H9 (cell line): ENCODE measurements around the gene TRAF5. TPM values are rescaled to one million over a fixed set of nuclear protein-coding genes. Genes with fewer than 3 reads are reported as not detected.

Experiments
- DNase-seq: peaks from one replicate; pipeline ENCODE4 v3.0.0-alpha.2; 2017
- H2AFZ ChIP-seq: one replicate; pipeline ENCODE4 v1.6.1; 2013; ENCODE audit warnings: mild to moderate bottlenecking, low read length, control low read depth, moderate library complexity
- H2AK5ac ChIP-seq: 2 replicates; pipeline ENCODE4 v1.6.1; 2013; ENCODE audit warnings: low read length, control low read depth, mixed read lengths; ENCODE audit not compliant: insufficient read length
- H2BK120ac ChIP-seq: one replicate; pipeline ENCODE4 v1.6.1; 2013; ENCODE audit warnings: low read depth, mild to moderate bottlenecking, low read length, control low read depth, inconsistent platforms; ENCODE audit not compliant: poor library complexity, severe bottlenecking
- H2BK12ac ChIP-seq: 2 replicates; pipeline ENCODE4 v1.6.1; 2013; ENCODE audit warnings: low read length, control low read depth, mixed read lengths, low read depth; ENCODE audit not compliant: insufficient read length
- H2BK15ac ChIP-seq: 2 replicates; pipeline ENCODE4 v1.6.1; 2013; ENCODE audit warnings: low read depth, low read length, control low read depth
- H2BK20ac ChIP-seq: one replicate; pipeline ENCODE4 v1.6.1; 2013; ENCODE audit warnings: low read depth, mild to moderate bottlenecking, low read length, control low read depth, inconsistent platforms; ENCODE audit not compliant: poor library complexity, severe bottlenecking
- H2BK5ac ChIP-seq: 2 replicates; pipeline ENCODE4 v1.6.1; 2013; ENCODE audit warnings: low read length, control low read depth, mixed read lengths; ENCODE audit not compliant: insufficient read length
- H3K14ac ChIP-seq: 2 replicates; pipeline ENCODE4 v1.6.1; 2013; ENCODE audit warnings: low read length, control low read depth; ENCODE audit not compliant: insufficient read depth
- H3K18ac ChIP-seq: 2 replicates; pipeline ENCODE4 v1.6.1; 2013; ENCODE audit warnings: low read depth, mild to moderate bottlenecking, mixed read lengths, low read length, control low read depth; ENCODE audit not compliant: insufficient read length
- H3K23ac ChIP-seq: 2 replicates; pipeline ENCODE4 v1.6.1; 2013; ENCODE audit warnings: low read length, control low read depth, mixed read lengths, low read depth; ENCODE audit not compliant: insufficient read length
- H3K23me2 ChIP-seq: 2 replicates; pipeline ENCODE4 v1.6.1; 2013; ENCODE audit warnings: low read depth, mild to moderate bottlenecking, mixed read lengths, low read length, control low read depth; ENCODE audit not compliant: insufficient read length, poor library complexity, severe bottlenecking
- H3K27ac ChIP-seq: 2 replicates; pipeline ENCODE4 v1.5.1; 2013; ENCODE audit warnings: low read length, control low read depth, mixed read lengths, low read depth; ENCODE audit not compliant: insufficient read length
- H3K27me3 ChIP-seq: 2 replicates; pipeline ENCODE4 v1.6.1; 2013; ENCODE audit warnings: low read length, control low read depth, inconsistent platforms; ENCODE audit not compliant: insufficient read depth
- H3K4ac ChIP-seq: 2 replicates; pipeline ENCODE4 v1.6.1; 2013; ENCODE audit warnings: low read depth, mild to moderate bottlenecking, control low read depth, inconsistent platforms, low read length, moderate library complexity
- H3K4me1 ChIP-seq: 2 replicates; pipeline ENCODE4 v1.6.1; 2013; ENCODE audit warnings: low read length, control low read depth, inconsistent platforms; ENCODE audit not compliant: insufficient read depth
- H3K4me2 ChIP-seq: 2 replicates; pipeline ENCODE4 v1.6.1; 2013; ENCODE audit warnings: low read length, control low read depth, mixed read lengths; ENCODE audit not compliant: insufficient read length, insufficient read depth
- H3K56ac ChIP-seq: 2 replicates; pipeline ENCODE4 v1.6.1; 2013; ENCODE audit warnings: low read depth, mild to moderate bottlenecking, mixed read lengths, low read length, control low read depth; ENCODE audit not compliant: insufficient read length
- H3K79me1 ChIP-seq: 2 replicates; pipeline ENCODE4 v1.6.1; 2013; ENCODE audit warnings: low read depth, mild to moderate bottlenecking, moderate library complexity, low read length, control low read depth, inconsistent platforms; ENCODE audit not compliant: insufficient read depth, poor library complexity, severe bottlenecking
- H3K79me2 ChIP-seq: 2 replicates; pipeline ENCODE4 v1.6.1; 2013; ENCODE audit warnings: low read length, control low read depth, inconsistent platforms; ENCODE audit not compliant: insufficient read depth
- H3K9ac ChIP-seq: 2 replicates; pipeline ENCODE4 v1.6.1; 2013; ENCODE audit warnings: low read length, control low read depth, mixed read lengths; ENCODE audit not compliant: insufficient read length; ENCODE audit errors: extremely low read depth
- H3K9me3 ChIP-seq: one replicate; pipeline ENCODE4 v1.6.1; 2013; ENCODE audit warnings: low read depth, low read length, inconsistent platforms; ENCODE audit not compliant: control insufficient read depth
- H3T11ph ChIP-seq: one replicate; pipeline ENCODE4 v1.6.1; 2013; ENCODE audit warnings: mild to moderate bottlenecking, low read length, control low read depth, inconsistent platforms
- H4K20me1 ChIP-seq: one replicate; pipeline ENCODE4 v1.6.1; 2013; ENCODE audit not compliant: control insufficient read depth, insufficient read length, insufficient read depth
- H4K5ac ChIP-seq: 2 replicates; pipeline ENCODE4 v1.6.1; 2013; ENCODE audit warnings: low read depth, mild to moderate bottlenecking, mixed read lengths, low read length, control low read depth; ENCODE audit not compliant: insufficient read length
- H4K8ac ChIP-seq: replicated peaks from 2 replicates; pipeline ENCODE4 v1.6.1; 2013; ENCODE audit warnings: low read length, control low read depth, mixed read lengths, low read depth; ENCODE audit not compliant: insufficient read length
- H4K91ac ChIP-seq: 2 replicates; pipeline ENCODE4 v1.6.1; 2013; ENCODE audit warnings: low read depth, mild to moderate bottlenecking, moderate library complexity, mixed read lengths, low read length, control low read depth; ENCODE audit not compliant: insufficient read length
- H3K27ac Mint-ChIP-seq, 3 experiments: 2 replicates in 2 of 3; 3 replicates in 1 of 3; pipeline ENCODE4 v1.8.0; 2020 to 2021; ENCODE audit warnings: mixed read lengths in 3 of 3, mild to moderate bottlenecking in 1 of 3, moderate library complexity in 1 of 3
- H3K27me3 Mint-ChIP-seq: 2 replicates; pipeline ENCODE4 v1.8.0; 2021; ENCODE audit warnings: low read depth, mild to moderate bottlenecking, moderate library complexity, mixed read lengths
- H3K36me3 Mint-ChIP-seq, 3 experiments: 2 replicates in 2 of 3; 3 replicates in 1 of 3; pipeline ENCODE4 v1.8.0; 2020 to 2021; ENCODE audit warnings: low read depth in 3 of 3, mixed read lengths in 3 of 3; ENCODE audit not compliant: insufficient read depth in 1 of 3
- H3K4me1 Mint-ChIP-seq, 2 experiments: 2 replicates each; pipeline ENCODE4 v1.8.0; 2020; ENCODE audit warnings: mixed read lengths in 2 of 2
- H3K4me3 Mint-ChIP-seq, 2 experiments: 2 replicates in 1 of 2; 3 replicates in 1 of 2; pipeline ENCODE4 v1.8.0; 2020 to 2021; ENCODE audit warnings: mild to moderate bottlenecking in 2 of 2, mixed read lengths in 2 of 2, moderate library complexity in 1 of 2
- H3K9me3 Mint-ChIP-seq, 2 experiments: 2 replicates in 1 of 2; 3 replicates in 1 of 2; pipeline ENCODE4 v1.8.0; 2020; ENCODE audit warnings: mild to moderate bottlenecking in 2 of 2, mixed read lengths in 2 of 2, moderate library complexity in 1 of 2
- CTCF ChIP-seq: fragments of 200-600 bp; sonication (generic); conservative IDR thresholded peaks from 3 replicates; pipeline ENCODE4 v1.8.0; 2021; ENCODE audit warnings: antibody characterized with exemption, mild to moderate bottlenecking
- WGBS: extraction: QIAGEN DNeasy Blood & Tissue Kit; methylation state at CpG from one replicate; pipeline ENCODE4 v1.1.7; 2013; ENCODE audit warnings: missing lambda C conversion rate, low lambda C conversion rate, mixed read lengths; ENCODE audit not compliant: insufficient read length; ENCODE audit errors: extremely low coverage; 5-methylcytosine and 5-hydroxymethylcytosine counted together
- total RNA-seq: library from RNA; stranded (reverse); gene quantifications from 2 replicates; pipeline ENCODE4 v1.2.1, GENCODE V29; 2021

Gene TRAF5
- total RNA-seq, 1 experiment from 2014 or later = 19.1 TPM

- H2AK5ac ChIP-seq = no peak overlapping the region
- Mint-ChIP-seq H3K27me3 (no peaks in the 10 kb centered on the region), H3K4me1 (no peaks in the 10 kb centered on the region), H3K27ac (no peak overlapping the region), H3K9me3 (no peaks in the 10 kb centered on the region), H3K36me3 (peaks cover 2 to 27% (median 14%) of the 10 kb centered on the region in 3 experiments; a peak in 5 of 7 replicates), H3K4me3 (no peak overlapping the region)
- no peaks in the 10 kb centered on the region for H3K27me3 ChIP-seq
- H4K91ac ChIP-seq = no peak overlapping the region
- H2BK120ac ChIP-seq = no peak overlapping the region
- no peaks in the 10 kb centered on the region for H3K79me2 ChIP-seq
- no peaks in the 10 kb centered on the region for H3K79me1 ChIP-seq
- no peak overlapping the region for H2AFZ ChIP-seq
- H3K23me2 ChIP-seq = no peaks in the 10 kb centered on the region
- no peak for DNase-seq
- H3K9ac ChIP-seq = no peak overlapping the region
- no peak overlapping the region for H3T11ph ChIP-seq
- H3K4me1 ChIP-seq = no peaks in the 10 kb centered on the region
- H4K20me1 ChIP-seq = no peaks in the 10 kb centered on the region
- no peak overlapping the region for H3K14ac ChIP-seq
- H3K56ac ChIP-seq = no peak overlapping the region
- H2BK15ac ChIP-seq = no peak overlapping the region
- no peaks in the 10 kb centered on the region for H3K9me3 ChIP-seq
- no peak overlapping the region for H4K5ac ChIP-seq
- no peak overlapping the region for H3K4me2 ChIP-seq
- H3K18ac ChIP-seq = no peak overlapping the region
- no peak overlapping the region for H2BK12ac ChIP-seq
- H2BK5ac ChIP-seq = no peak overlapping the region
- H3K27ac ChIP-seq = no peak overlapping the region
- no peak overlapping the region for H4K8ac ChIP-seq
- no peak overlapping the region for H3K4ac ChIP-seq
- no peak overlapping the region for H2BK20ac ChIP-seq
- H3K23ac ChIP-seq = no peak overlapping the region
- TF ChIP-seq CTCF = no peak
- no CpG with 5 or more reads among the region's 1 CpG for WGBS
Measured at GRCh38 chr1:211361202-211361601, 34.6 kb downstream of the TRAF5 start.
